Lung (tissue), 12 donors: ENCODE data around the gene LONRF3. TPM values are rescaled to one million over a fixed set of nuclear protein-coding genes. Genes with fewer than 3 reads are reported as not detected.

Experiments used
- ATAC-seq: fragments of 200-7000 bp; cut with Tn5 transposase; one replicate; pipeline ENCODE4 v1.9.1; 2020; ENCODE audit warnings: moderate number of reproducible peaks; ENCODE audit not compliant: insufficient read depth, low FRiP score
- DNase-seq, 3 donors: peaks; one replicate each; pipeline ENCODE4 v3.0.0-alpha.2; 2013 to 2017
- H3K27ac ChIP-seq, 2 donors: one replicate each; pipeline ENCODE4 v1.5.1; 2013; ENCODE audit warnings: mild to moderate bottlenecking in 2 of 2, moderate library complexity in 2 of 2, control low read depth in 1 of 2, inconsistent platforms in 1 of 2, low read depth in 1 of 2, low read length in 1 of 2
- H3K27me3 ChIP-seq, 3 donors: one replicate each; pipeline ENCODE4 v1.5.1; 2013; ENCODE audit warnings: low read length in 2 of 3; ENCODE audit not compliant: control insufficient read depth in 3 of 3, insufficient read depth in 3 of 3
- H3K36me3 ChIP-seq, 4 donors: one replicate each; pipeline ENCODE4 v1.5.1; 2013; ENCODE audit warnings: low read length in 4 of 4, mild to moderate bottlenecking in 1 of 4, moderate library complexity in 1 of 4; ENCODE audit not compliant: control insufficient read depth in 4 of 4, insufficient read depth in 4 of 4
- H3K4me1 ChIP-seq, 5 donors: one replicate each; pipeline ENCODE4 v1.5.1; 2013; ENCODE audit warnings: low read length in 5 of 5, mild to moderate bottlenecking in 2 of 5, moderate library complexity in 1 of 5; ENCODE audit not compliant: control insufficient read depth in 5 of 5, insufficient read depth in 5 of 5
- H3K4me3 ChIP-seq: one replicate; pipeline ENCODE4 v1.5.1; 2013; ENCODE audit warnings: mild to moderate bottlenecking, control low read depth, moderate library complexity
- H3K9ac ChIP-seq, 2 donors: one replicate each; pipeline ENCODE4 v1.5.1; 2013; ENCODE audit warnings: low read length in 2 of 2, control low read depth in 1 of 2; ENCODE audit not compliant: insufficient read depth in 1 of 2
- H3K9me3 ChIP-seq, 4 donors: one replicate each; pipeline ENCODE4 v1.5.1; 2013; ENCODE audit warnings: low read length in 3 of 4, mild to moderate bottlenecking in 1 of 4, moderate library complexity in 1 of 4; ENCODE audit not compliant: control insufficient read depth in 4 of 4, insufficient read depth in 3 of 4
- CTCF ChIP-seq: IDR thresholded peaks from 2 replicates; pipeline ENCODE4 v1.5.1; 2012; ENCODE audit warnings: mild to moderate bottlenecking; ENCODE audit errors: control extremely low read depth, extremely low read depth
- WGBS, 2 donors: extraction: QIAGEN DNeasy Blood & Tissue Kit; methylation state at CpG; one replicate each; pipeline ENCODE4 v1.1.7; 2013; 5-methylcytosine and 5-hydroxymethylcytosine counted together
- polyA plus RNA-seq, 2 donors: library from polyadenylated mRNA; stranded (reverse); fragments of 200-250 nt; gene quantifications; one replicate each; pipeline ENCODE4 v1.2.1, GENCODE V29; 2013
- total RNA-seq, 2 donors: library from RNA; depleted of rRNA in 1 of 2; stranded (reverse); fragments of >200 nt in 1 of 2; gene quantifications; one replicate each; pipeline ENCODE4 v1.2.1, GENCODE V29; 2014 to 2021
- donor health status: control.
- donor health status: control.
- donor health status: Bipolar disorder and iron deficiency.
- donor health status: healthy.
- donor health status: DM: yes; HTN: yes; CAD: no.

The LONRF3 gene
- total and polyA plus RNA-seq, 4 donors = 3.8 to 22.5 (median 7.9) TPM

- no peak overlapping the region for H3K4me3 ChIP-seq
- H3K9me3 ChIP-seq = peaks cover 0 to 4% (median 1%) of the 10 kb centered on the region in 4 donors
- DNase-seq (no peak), ATAC-seq (no peak)
- WGBS, 2 donors = 3 to 40% methylated on average over 23 to 43 of the region's 43 CpGs
- no peak overlapping the region for H3K27ac ChIP-seq
- peaks cover 0 to 27% (median 27%) of the 10 kb centered on the region in 3 donors for H3K27me3 ChIP-seq
- no peak overlapping the region for H3K9ac ChIP-seq
- peaks cover 0 to 16% (median 2%) of the 10 kb centered on the region in 5 donors for H3K4me1 ChIP-seq
- no peak for TF ChIP-seq CTCF
- H3K36me3 ChIP-seq = no peaks in the 10 kb centered on the region
Measured at GRCh38 chrX:118973389-118974087, 880 bp upstream of the LONRF3 start.

DNA sequence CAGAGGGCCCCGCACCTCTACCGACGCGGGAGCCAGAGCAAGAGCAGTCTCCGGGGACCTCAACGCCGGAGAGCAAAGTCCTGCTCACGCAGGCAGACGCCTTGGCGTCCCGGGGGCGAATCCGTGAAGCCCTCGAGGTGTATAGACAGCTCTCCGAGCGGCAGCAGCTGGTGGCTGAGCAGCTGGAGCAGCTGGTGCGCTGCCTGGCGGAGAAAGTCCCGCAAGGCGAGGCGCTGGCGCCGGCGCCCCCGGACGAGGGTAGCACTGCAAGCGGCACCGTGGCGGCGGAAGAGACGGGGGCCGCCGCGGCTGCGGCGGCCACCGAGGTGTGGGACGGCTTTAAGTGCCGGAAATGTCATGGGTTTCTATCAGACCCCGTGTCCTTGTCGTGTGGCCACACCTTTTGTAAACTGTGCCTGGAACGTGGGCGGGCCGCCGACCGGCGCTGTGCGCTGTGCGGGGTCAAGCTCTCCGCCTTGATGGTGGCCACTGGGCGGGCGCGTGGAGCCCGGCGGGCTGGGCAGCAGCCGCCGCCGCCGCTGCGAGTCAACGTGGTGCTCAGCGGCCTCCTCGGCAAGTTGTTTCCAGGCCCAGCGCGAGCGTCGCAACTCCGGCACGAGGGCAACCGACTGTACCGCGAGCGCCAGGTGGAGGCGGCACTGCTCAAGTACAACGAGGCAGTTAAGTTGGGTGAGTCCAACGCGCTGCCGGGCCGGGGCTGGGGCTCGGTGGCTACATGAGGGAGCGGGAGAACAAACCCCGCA lies 672 bp downstream of the LONRF3 start:
- no peak overlapping the region for H3K9ac ChIP-seq
- peak; percentile 24 to 57 (median 35) for DNase-seq
- WGBS, 2 donors = 0 to 38% methylated on average over 54 to 82 of the region's 82 CpGs
- H3K9me3 ChIP-seq = peaks cover 0 to 4% (median 1%) of the 10 kb centered on the region in 4 donors
- H3K4me3 ChIP-seq = peak overlapping the region; percentile 55
- H3K4me1 ChIP-seq = peaks cover 0 to 16% (median 2%) of the 10 kb centered on the region in 5 donors
- H3K36me3 ChIP-seq = peaks cover 0 to 4% (median 0%) of the 10 kb centered on the region in 4 donors
- TF ChIP-seq CTCF = no peak
- peak; percentile 15 for ATAC-seq
- H3K27me3 ChIP-seq = peaks cover 0 to 27% (median 27%) of the 10 kb centered on the region in 3 donors
- peak overlapping the region; percentile 58 to 91 for H3K27ac ChIP-seq

DNA sequence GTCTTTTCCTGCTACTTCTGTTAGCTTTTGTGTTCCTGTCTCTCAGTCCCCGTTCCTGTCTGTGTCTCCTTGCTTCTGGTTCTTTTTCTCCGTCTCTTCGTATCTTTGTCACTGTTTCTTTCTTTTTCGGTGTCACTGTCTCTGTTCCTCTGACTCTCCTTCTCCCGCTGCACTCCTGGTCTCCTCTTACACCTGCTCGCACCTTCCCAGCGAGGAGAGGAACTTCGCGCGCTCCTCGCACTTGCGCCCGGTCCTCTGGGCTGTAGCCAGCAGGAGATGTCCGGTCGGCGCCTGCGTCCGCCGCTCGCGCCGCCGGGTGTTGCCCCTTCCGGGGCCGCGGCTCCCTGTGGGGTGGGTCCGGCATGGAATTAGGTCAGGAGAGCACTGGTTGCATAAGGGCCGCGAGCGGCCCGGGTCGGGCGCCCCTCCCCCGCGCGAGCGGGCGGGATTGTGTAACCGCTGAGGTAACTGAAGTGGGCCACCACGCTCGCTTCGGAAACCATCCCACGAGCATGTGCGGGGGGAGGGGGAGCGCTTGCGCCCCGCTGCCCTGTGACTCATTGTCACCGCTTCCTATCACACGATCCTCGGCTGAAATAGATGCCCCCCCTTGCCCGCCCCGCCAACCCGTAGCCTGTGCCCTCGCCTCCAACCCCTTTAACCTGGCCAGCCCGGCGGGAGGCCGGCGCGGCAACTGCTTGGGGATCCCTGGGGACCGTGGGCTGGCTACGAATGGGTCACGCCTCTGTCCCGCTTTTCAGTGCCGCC lies 1.6 kb downstream of the LONRF3 start:
- H3K27me3 ChIP-seq = peaks cover 0 to 25% (median 23%) of the 10 kb centered on the region in 3 donors
- peak overlapping the region in 1 of 2 donors; percentile 42 for H3K9ac ChIP-seq
- H3K4me1 ChIP-seq = peaks cover 0 to 16% (median 2%) of the 10 kb centered on the region in 5 donors
- H3K27ac ChIP-seq = peak overlapping the region; percentile 41 to 79
- peak overlapping the region; percentile 57 for H3K4me3 ChIP-seq
- ATAC-seq = peak; percentile 72
- 1 to 38% methylated on average over 20 to 64 of the region's 64 CpGs for WGBS, 2 donors
- TF ChIP-seq CTCF = no peak
- peaks cover 0 to 4% (median 0%) of the 10 kb centered on the region in 4 donors for H3K9me3 ChIP-seq
- DNase-seq = peak; percentile 11 to 40 (median 37)
- H3K36me3 ChIP-seq = peaks cover 0 to 4% (median 0%) of the 10 kb centered on the region in 4 donors
